HAP-1 (cell line): ENCODE results near the gene SAMD15.
"Not testable (repeated sequence)": the region's sequence is repeated elsewhere in the genome, so short reads cannot be mapped to it uniquely, and the experiment has no call there.

Experiments
- DNase-seq, 2 experiments: peaks; one replicate each; pipeline ENCODE4 v3.0.0-alpha.2; 2016 to 2020; ENCODE audit warnings: low spot score in 2 of 2
- H3K27me3 ChIP-seq: fragments of 250-450 bp; sonication (Bioruptor Pico); 2 replicates; pipeline ENCODE4 v1.5.1; 2020; ENCODE audit warnings: low read depth, mild to moderate bottlenecking, moderate library complexity
- H3K36me3 ChIP-seq: fragments of 250-450 bp; sonication (Bioruptor Pico); replicated peaks from 2 replicates; pipeline ENCODE4 v1.5.1; 2020; ENCODE audit warnings: mild to moderate bottlenecking
- H3K4me1 ChIP-seq: fragments of 250-450 bp; sonication (Bioruptor Pico); 2 replicates; pipeline ENCODE4 v1.5.1; 2020; ENCODE audit warnings: mild to moderate bottlenecking
- H3K4me3 ChIP-seq: fragments of 250-450 bp; sonication (Bioruptor Pico); 2 replicates; pipeline ENCODE4 v1.5.1; 2020; ENCODE audit warnings: mild to moderate bottlenecking, moderate library complexity
- H3K9me3 ChIP-seq: fragments of 250-450 bp; sonication (Bioruptor Pico); 2 replicates; pipeline ENCODE4 v1.5.1; 2020; ENCODE audit warnings: mild to moderate bottlenecking, moderate library complexity
- in situ Hi-C: fragments of 300-500 bp; cut with MboI; formaldehyde crosslinking; loops from 3 replicates; pipeline ENCODE4 v1.14.3; 2020; ENCODE audit warnings: low sequenced_read_pairs, inconsistent platforms, mixed read lengths

SAMD15 gene

GRCh38 chr14:77403768-77404167, 26.6 kb downstream of the SAMD15 start:
- Histone ChIP-seq H3K27me3 (no peaks in the 10 kb centered on the region), H3K4me3 (no peak overlapping the region), H3K36me3 (no peaks in the 10 kb centered on the region), H3K4me1 (no peaks in the 10 kb centered on the region; the same call in 1 of the 2 replicates), H3K9me3 (no peaks in the 10 kb centered on the region)
- no peak for DNase-seq
- in situ Hi-C loops = no loop called here

GRCh38 chr14:77406086-77406485, 28.9 kb downstream of the SAMD15 start:
- H3K27me3 ChIP-seq = no peaks in the 10 kb centered on the region
- DNase-seq = no peak
- no peaks in the 10 kb centered on the region for H3K36me3 ChIP-seq
- H3K4me1 ChIP-seq = no peaks in the 10 kb centered on the region
- H3K4me3 ChIP-seq = no peak overlapping the region
- H3K9me3 ChIP-seq = no peaks in the 10 kb centered on the region
- in situ Hi-C loops = no loop called here

- no peaks in the 10 kb centered on the region for H3K9me3 ChIP-seq
- no peaks in the 10 kb centered on the region for H3K36me3 ChIP-seq
- H3K4me1 ChIP-seq = no peaks in the 10 kb centered on the region
- DNase-seq = no peak
- H3K27me3 ChIP-seq = no peaks in the 10 kb centered on the region
- in situ Hi-C loops = no loop called here
- H3K4me3 ChIP-seq = no peak overlapping the region
Measured at GRCh38 chr14:77406718-77407117, 29.5 kb downstream of the SAMD15 start.

- H3K4me3 ChIP-seq = no peak overlapping the region
- no peaks in the 10 kb centered on the region for H3K9me3 ChIP-seq
- H3K4me1 ChIP-seq = no peaks in the 10 kb centered on the region
- in situ Hi-C loops = no loop called here
- no peaks in the 10 kb centered on the region for H3K27me3 ChIP-seq
- no peaks in the 10 kb centered on the region for H3K36me3 ChIP-seq
- no peak for DNase-seq
Measured at GRCh38 chr14:77407158-77407557, 30.0 kb downstream of the SAMD15 start.

GRCh38 chr14:77409131-77409533, 32.0 kb downstream of the SAMD15 start:
- in situ Hi-C loops = no loop called here
- no peaks in the 10 kb centered on the region for H3K36me3 ChIP-seq
- DNase-seq = no peak

GRCh38 chr14:77415403-77416030, 38.3 kb downstream of the SAMD15 start:
- in situ Hi-C loops, DNase-seq, H3K4me1 ChIP-seq, H3K27me3 ChIP-seq, H3K9me3 ChIP-seq, H3K36me3 ChIP-seq, H3K4me3 ChIP-seq: not testable (repeated sequence)

More at GRCh38 chr14:77409131-77409533, 32.0 kb downstream of the SAMD15 start:
- Histone ChIP-seq H3K4me1 (no peaks in the 10 kb centered on the region), H3K27me3 (no peaks in the 10 kb centered on the region), H3K9me3 (no peaks in the 10 kb centered on the region), H3K4me3 (no peak overlapping the region)

GRCh38 chr14:77416098-77416497, 38.9 kb downstream of the SAMD15 start:
- H3K36me3 ChIP-seq, H3K4me3 ChIP-seq, in situ Hi-C loops, H3K9me3 ChIP-seq, H3K27me3 ChIP-seq, DNase-seq, H3K4me1 ChIP-seq: not testable (repeated sequence)

- Histone ChIP-seq H3K27me3 (no peaks in the 10 kb centered on the region), H3K9me3 (peaks cover 7% of the 10 kb centered on the region; the same call in 1 of the 2 replicates), H3K36me3 (no peaks in the 10 kb centered on the region), H3K4me1 (no peaks in the 10 kb centered on the region), H3K4me3 (no peak overlapping the region)
- no peak for DNase-seq
- in situ Hi-C loops = no loop called here
Measured at GRCh38 chr14:77416836-77417235, 39.7 kb downstream of the SAMD15 start.

GRCh38 chr14:77421201-77421600, 44.0 kb downstream of the SAMD15 start:
- no peaks in the 10 kb centered on the region for H3K27me3 ChIP-seq
- peaks cover 7% of the 10 kb centered on the region; the same call in 1 of the 2 replicates for H3K9me3 ChIP-seq
- no peak for DNase-seq
- H3K4me3 ChIP-seq = no peak overlapping the region
- H3K36me3 ChIP-seq = no peaks in the 10 kb centered on the region; the same call in 1 of the 2 replicates
- no peaks in the 10 kb centered on the region for H3K4me1 ChIP-seq
- in situ Hi-C loops = no loop called here

GRCh38 chr14:77423423-77423822, 46.2 kb downstream of the SAMD15 start, which contains the start of gene NOXRED1:
Gene NOXRED1 (minus strand): TSS chr14:77423523. CDS start chr14:77422889, 634 bp downstream.
- no peak for DNase-seq
- in situ Hi-C loops = no loop called here
- no peak within 1 kb of the TSS for H3K4me3 ChIP-seq
- H3K36me3 ChIP-seq = peaks cover 8% of the 10 kb centered on the region
- no peaks in the 10 kb centered on the region for H3K27me3 ChIP-seq
- H3K4me1 ChIP-seq = no peaks in the 10 kb centered on the region
- H3K9me3 ChIP-seq = no peaks in the 10 kb centered on the region

- DNase-seq = no peak
- Histone ChIP-seq H3K27me3 (no peaks in the 10 kb centered on the region), H3K4me3 (no peak overlapping the region), H3K4me1 (no peaks in the 10 kb centered on the region), H3K36me3 (peaks cover 15% of the 10 kb centered on the region), H3K9me3 (no peaks in the 10 kb centered on the region)
- in situ Hi-C loops = no loop called here
Measured at GRCh38 chr14:77424862-77425261, 47.7 kb downstream of the SAMD15 start.

GRCh38 chr14:77426396-77426795, 49.2 kb downstream of the SAMD15 start:
- H3K4me1 ChIP-seq = no peaks in the 10 kb centered on the region
- in situ Hi-C loops = no loop called here
- no peaks in the 10 kb centered on the region for H3K27me3 ChIP-seq
- DNase-seq = no peak
- H3K4me3 ChIP-seq = no peak overlapping the region
- no peaks in the 10 kb centered on the region for H3K9me3 ChIP-seq
- peaks cover 15% of the 10 kb centered on the region for H3K36me3 ChIP-seq

- Histone ChIP-seq H3K9me3 (no peaks in the 10 kb centered on the region), H3K36me3 (peaks cover 3% of the 10 kb centered on the region; the same call in 1 of the 2 replicates), H3K27me3 (no peaks in the 10 kb centered on the region), H3K4me3 (no peak overlapping the region), H3K4me1 (no peaks in the 10 kb centered on the region; the same call in 1 of the 2 replicates)
- in situ Hi-C loops = no loop called here
- DNase-seq = no peak
Measured at GRCh38 chr14:77436042-77436441, 58.9 kb downstream of the SAMD15 start.

GRCh38 chr14:77438596-77438995, 61.4 kb downstream of the SAMD15 start:
- peaks cover 10% of the 10 kb centered on the region for H3K36me3 ChIP-seq

GRCh38 chr14:77439861-77440260, 62.7 kb downstream of the SAMD15 start:
- Histone ChIP-seq H3K4me1 (no peaks in the 10 kb centered on the region; the same call in 1 of the 2 replicates), H3K27me3 (no peaks in the 10 kb centered on the region), H3K4me3 (no peak overlapping the region), H3K36me3 (peaks cover 10% of the 10 kb centered on the region), H3K9me3 (no peaks in the 10 kb centered on the region)
- no peak for DNase-seq
- in situ Hi-C loops = no loop called here

More at GRCh38 chr14:77438596-77438995, 61.4 kb downstream of the SAMD15 start:
- Histone ChIP-seq H3K4me1 (no peaks in the 10 kb centered on the region; the same call in 1 of the 2 replicates), H3K4me3 (no peak overlapping the region), H3K27me3 (no peaks in the 10 kb centered on the region), H3K9me3 (no peaks in the 10 kb centered on the region)
- in situ Hi-C loops = no loop called here
- no peak for DNase-seq
